MCF 10A (cell line): ENCODE data around the gene PDE6C. TPM values are rescaled to one million over a fixed set of nuclear protein-coding genes. Genes with fewer than 3 reads are reported as not detected.

ENCODE experiments used
- BruUV-seq: library from RNA; stranded (reverse); fragments of 400-500 nt; replicated peaks from 2 replicates; lab custom pipeline; 2021; lab: Mats Ljungman, UMichigan
- CTCF ChIA-PET: fragments of 300-600 bp; sonication (Branson Sonifier 250); formaldehyde crosslinking; extraction: SDS; loops from one replicate; lab custom pipeline; 2021; ENCODE audit warnings: antibody characterized with exemption, inconsistent platforms; lab: Yijun Ruan, JAX
- POLR2A ChIA-PET: fragments of 300-600, 350-650 bp; sonication (Branson Sonifier 250); formaldehyde crosslinking; extraction: SDS; loops from one replicate; lab custom pipeline; 2020; ENCODE audit warnings: antibody characterized with exemption, inconsistent platforms; lab: Yijun Ruan, JAX
- DNase-seq: peaks from one replicate; pipeline ENCODE4 v3.0.0-alpha.2; 2018; ENCODE audit not compliant: unreplicated experiment
- H3K27ac Mint-ChIP-seq: one replicate; pipeline ENCODE4 v1.8.0; 2022; ENCODE audit warnings: mild to moderate bottlenecking, low read depth, mixed read lengths; ENCODE audit not compliant: unreplicated experiment
- H3K27me3 Mint-ChIP-seq: one replicate; pipeline ENCODE4 v1.8.0; 2022; ENCODE audit warnings: mixed read lengths; ENCODE audit not compliant: insufficient read depth, unreplicated experiment
- H3K36me3 Mint-ChIP-seq: one replicate; pipeline ENCODE4 v1.8.0; 2022; ENCODE audit warnings: mild to moderate bottlenecking, moderate library complexity, mixed read lengths; ENCODE audit not compliant: insufficient read depth, unreplicated experiment
- H3K4me1 Mint-ChIP-seq: one replicate; pipeline ENCODE4 v1.8.0; 2022; ENCODE audit warnings: mixed read lengths; ENCODE audit not compliant: insufficient read depth, unreplicated experiment
- H3K4me3 Mint-ChIP-seq: one replicate; pipeline ENCODE4 v1.8.0; 2022; ENCODE audit warnings: mild to moderate bottlenecking, moderate library complexity, mixed read lengths; ENCODE audit not compliant: unreplicated experiment
- H3K9me3 Mint-ChIP-seq: one replicate; pipeline ENCODE4 v1.8.0; 2022; ENCODE audit warnings: mixed read lengths; ENCODE audit not compliant: unreplicated experiment
- CTCF ChIP-seq: fragments of 200-600 bp; IDR thresholded peaks from one replicate; pipeline ENCODE4 v1.8.0; 2022; ENCODE audit warnings: antibody characterized with exemption, mild to moderate bottlenecking; ENCODE audit not compliant: unreplicated experiment
- intact Hi-C: fragments of 100-400 bp; cut with micrococcal nuclease; formaldehyde crosslinking; loops from 2 replicates; pipeline ENCODE4 v1.14.1; 2022
- total RNA-seq: library from RNA; stranded (reverse); gene quantifications from 2 replicates; pipeline ENCODE4 v1.2.3, GENCODE V29; 2022

PDE6C gene
- total RNA-seq, 1 experiment from 2014 or later: not detected

- Mint-ChIP-seq H3K4me3 (no peak overlapping the region), H3K9me3 (no peaks in the 10 kb centered on the region), H3K36me3 (no peaks in the 10 kb centered on the region), H3K27ac (no peak overlapping the region), H3K27me3 (no peaks in the 10 kb centered on the region), H3K4me1 (no peaks in the 10 kb centered on the region)
- intact Hi-C loops: no loop called here
- POLR2A ChIA-PET: no interaction called here
- no TSS peak for BruUV-seq
- no peak for DNase-seq
- TF ChIP-seq CTCF: no peak
- CTCF ChIA-PET: no interaction called here
These were observed 17.4 kb downstream of the PDE6C start for GRCh38 chr10:93629647-93630305.

DNA sequence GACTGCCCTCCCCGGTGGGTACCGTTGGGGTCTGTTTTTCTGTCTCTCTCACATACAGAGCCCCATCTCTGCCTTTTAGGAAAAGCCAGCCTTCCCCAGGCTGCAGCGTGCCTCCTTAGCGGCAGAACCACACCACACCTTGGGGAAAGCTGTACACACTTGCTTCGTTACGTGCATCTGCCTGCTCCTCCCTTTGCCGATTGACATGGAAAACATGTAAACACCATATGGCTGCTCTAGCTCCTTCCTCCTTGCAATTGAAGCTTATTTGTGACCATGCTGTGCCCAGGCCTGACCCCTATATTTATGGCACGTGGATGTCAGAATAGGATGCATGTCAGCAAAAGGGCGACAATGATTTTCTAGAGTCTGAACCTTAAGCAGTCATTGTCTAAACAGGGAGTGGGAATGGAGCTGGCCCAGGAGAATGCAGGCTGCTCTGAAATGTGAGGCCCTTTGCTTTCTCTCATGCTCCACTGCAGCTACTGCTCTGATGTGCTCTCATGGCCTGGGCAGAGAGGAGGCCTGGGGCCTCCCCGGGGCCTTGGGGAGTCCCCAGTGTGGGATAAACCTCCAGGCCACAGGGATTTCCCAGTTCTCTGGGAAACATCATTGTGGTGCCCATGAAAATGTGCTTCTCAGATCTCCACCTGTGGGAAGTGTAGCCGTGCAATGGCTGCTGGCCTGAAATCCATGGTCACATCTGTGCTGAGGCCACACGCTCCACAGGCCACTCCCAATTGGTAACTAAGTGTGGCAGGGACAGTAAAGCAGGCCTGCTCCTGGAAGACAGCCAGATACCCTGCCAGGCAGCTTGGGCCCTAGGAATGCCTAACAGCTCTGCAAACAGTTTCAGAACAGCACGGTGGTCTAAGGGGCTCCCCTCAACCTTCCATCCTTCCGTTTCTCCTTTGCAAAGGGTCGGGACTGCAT is 18.6 kb downstream of the PDE6C start:
- ChIA-PET POLR2A (no interaction called here), CTCF (interaction anchor here (0.6 kb wide), 1 partner anchor 1808 kb away, joined by 4 read pairs; no protein-coding TSS in a partner anchor)
- Mint-ChIP-seq H3K4me3 (no peak overlapping the region), H3K27me3 (no peaks in the 10 kb centered on the region), H3K4me1 (no peaks in the 10 kb centered on the region), H3K36me3 (no peaks in the 10 kb centered on the region), H3K27ac (no peak overlapping the region), H3K9me3 (no peaks in the 10 kb centered on the region)
- DNase-seq: no peak
- no TSS peak for BruUV-seq
- intact Hi-C loops: no loop called here
- TF ChIP-seq CTCF: no peak

DNA sequence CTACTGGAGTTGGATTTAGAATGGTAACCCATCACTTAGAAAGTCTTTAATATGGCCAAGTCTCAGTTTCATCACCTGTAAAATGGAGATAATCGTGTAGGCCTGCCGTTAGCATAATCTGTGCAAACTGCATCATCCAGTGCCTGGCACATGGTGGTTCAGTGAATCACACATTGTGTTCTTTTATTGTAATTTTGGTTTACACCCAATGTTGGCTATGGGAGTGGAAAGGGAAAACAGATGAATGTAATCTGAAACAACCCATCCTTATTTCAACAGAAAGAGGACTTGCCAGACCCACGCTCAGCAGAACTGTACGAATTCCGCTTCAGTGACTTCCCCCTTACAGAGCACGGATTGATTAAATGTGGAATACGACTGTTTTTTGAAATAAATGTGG is 27.5 kb downstream of the PDE6C start:
- POLR2A ChIA-PET: no interaction called here

More for the DNA sequence above, 27.5 kb downstream of the PDE6C start:
- Mint-ChIP-seq H3K9me3 (no peaks in the 10 kb centered on the region), H3K4me1 (no peaks in the 10 kb centered on the region), H3K27ac (no peak overlapping the region), H3K4me3 (no peak overlapping the region), H3K36me3 (no peaks in the 10 kb centered on the region), H3K27me3 (no peaks in the 10 kb centered on the region)
- no peak for TF ChIP-seq CTCF
- no peak for DNase-seq
- intact Hi-C loops: no loop called here
- CTCF ChIA-PET: no interaction called here
- no TSS peak for BruUV-seq
